Right lung (tissue), 10 donors: ENCODE data around the gene PCDHA4. TPM values are rescaled to one million over a fixed set of nuclear protein-coding genes. Genes with fewer than 3 reads are reported as not detected.
A peak's percentile ranks its signal among the peaks of the same experiment; 100 is the strongest.
"Not testable (repeated sequence)": the region's sequence is repeated elsewhere in the genome, so short reads cannot be mapped to it uniquely, and the experiment has no call there.

ENCODE experiments used
- DNase-seq, 2 donors: peaks; one replicate each; pipeline ENCODE4 v3.0.0-alpha.2; 2013
- long read RNA-seq, 8 donors: transcript quantifications; one replicate each; lab custom pipeline, GENCODE V29; 2026
- polyA plus RNA-seq, 5 donors: library from polyadenylated mRNA; unstranded; fragments of 120-200 nt; gene quantifications; one replicate each; pipeline versions ENCODE4 v1.2.1 to v1.2.3, GENCODE V29; 2013; ENCODE audit warnings: inconsistent platforms in 1 of 5, low replicate concordance in 1 of 5; ENCODE audit not compliant: insufficient read length in 5 of 5, insufficient read depth in 1 of 5

The PCDHA4 gene
- under 1 TPM; 0.27 to 0.50 (median 0.44) TPM for polyA plus RNA-seq
- long read RNA-seq, donor 1, full-length matches to known transcripts: 1 of 1 reads
- long read RNA-seq, donor 1, partial matches to known transcripts: 0 of 1 reads
- long read RNA-seq, donor 1, other reads (novel, unspliced or antisense): 0 of 1 reads
- long read RNA-seq, donor 2: 0 reads
- long read RNA-seq, donor 3: 0 reads
- long read RNA-seq, donor 4, full-length matches to known transcripts: 2 of 2 reads
- long read RNA-seq, donor 4, partial matches to known transcripts: 0 of 2 reads
- long read RNA-seq, donor 4, other reads (novel, unspliced or antisense): 0 of 2 reads
- long read RNA-seq, donor 5: 0 reads
- long read RNA-seq, donor 6, full-length matches to known transcripts: 1 of 1 reads
- long read RNA-seq, donor 6, partial matches to known transcripts: 0 of 1 reads
- long read RNA-seq, donor 6, other reads (novel, unspliced or antisense): 0 of 1 reads
- long read RNA-seq, donor 7, full-length matches to known transcripts: 3 of 3 reads
- long read RNA-seq, donor 7, partial matches to known transcripts: 0 of 3 reads
- long read RNA-seq, donor 7, other reads (novel, unspliced or antisense): 0 of 3 reads
- long read RNA-seq, donor 8, full-length matches to known transcripts: 1 of 1 reads
- long read RNA-seq, donor 8, partial matches to known transcripts: 0 of 1 reads
- long read RNA-seq, donor 8, other reads (novel, unspliced or antisense): 0 of 1 reads

DNA sequence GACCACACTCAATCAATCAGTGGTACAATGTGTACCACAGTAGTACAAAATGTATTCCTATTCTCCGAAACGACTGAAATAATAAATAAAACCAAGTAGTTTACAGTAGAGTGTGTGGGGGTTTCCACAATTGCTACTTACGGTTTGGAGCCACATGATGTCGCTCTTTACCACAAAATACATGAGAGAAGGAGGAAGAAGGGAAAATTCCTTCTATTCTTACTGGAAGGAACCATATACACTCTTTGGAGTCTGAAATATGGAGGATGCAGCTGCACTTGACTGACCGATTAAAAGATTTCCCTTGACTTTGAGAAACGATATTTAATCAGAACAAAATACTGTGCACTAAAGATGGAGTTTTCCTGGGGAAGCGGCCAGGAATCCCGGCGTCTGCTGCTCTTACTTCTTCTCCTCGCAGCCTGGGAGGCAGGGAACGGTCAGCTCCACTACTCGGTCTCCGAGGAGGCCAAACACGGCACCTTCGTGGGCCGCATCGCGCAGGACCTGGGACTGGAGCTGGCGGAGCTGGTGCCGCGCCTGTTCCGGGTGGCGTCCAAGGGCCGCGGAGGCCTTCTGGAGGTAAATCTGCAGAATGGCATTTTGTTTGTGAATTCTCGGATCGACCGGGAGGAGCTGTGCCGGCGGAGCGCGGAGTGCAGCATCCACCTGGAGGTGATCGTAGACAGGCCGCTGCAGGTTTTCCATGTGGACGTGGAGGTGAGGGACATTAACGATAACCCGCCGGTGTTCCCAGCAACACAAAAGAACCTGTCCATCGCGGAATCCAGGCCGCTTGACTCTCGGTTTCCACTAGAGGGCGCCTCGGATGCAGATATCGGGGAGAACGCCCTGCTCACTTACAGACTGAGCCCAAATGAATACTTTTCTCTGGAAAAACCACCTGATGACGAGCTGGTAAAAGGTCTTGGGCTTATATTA is at the start of gene PCDHA4:
TSS of gene PCDHA4 (plus strand) at position 235 of the 942 bp plus-strand sequence.
- no peak for DNase-seq

DNA sequence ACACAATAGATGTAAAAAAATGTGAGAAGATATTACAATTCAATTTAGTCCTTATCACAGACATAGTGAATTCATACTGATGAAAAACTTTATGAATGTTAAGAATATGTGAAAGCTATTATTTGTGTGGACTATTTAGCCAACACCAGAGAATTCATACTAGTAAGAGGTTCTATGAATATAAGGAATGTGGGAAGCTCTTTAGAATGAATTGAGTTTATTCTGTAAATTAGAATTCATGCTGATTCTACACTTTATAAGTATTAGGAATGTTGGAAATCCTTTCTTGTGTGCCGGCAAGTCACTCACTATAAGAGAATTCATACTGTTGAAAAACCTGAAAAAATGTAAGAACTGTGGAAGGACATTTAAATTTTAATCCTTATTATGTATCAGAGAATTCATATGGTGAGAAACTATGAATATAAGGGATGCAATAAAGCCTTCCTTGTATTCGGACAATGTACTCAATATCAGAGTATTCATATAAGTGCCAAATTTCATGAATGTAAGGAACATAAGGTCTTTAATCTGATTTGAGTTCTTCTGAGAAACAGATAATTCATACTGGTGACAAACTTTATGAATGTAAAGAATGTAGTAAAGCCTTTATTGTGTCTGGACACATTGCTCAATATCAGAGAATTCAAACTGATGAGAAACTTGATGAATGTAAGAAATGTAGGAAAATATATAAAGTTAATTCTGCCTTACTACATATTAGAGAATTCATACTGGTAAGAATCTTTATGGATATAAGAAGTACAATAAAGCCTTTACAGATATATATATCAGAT is 42.5 kb upstream of the PCDHA4 start:
- no peak for DNase-seq

DNA sequence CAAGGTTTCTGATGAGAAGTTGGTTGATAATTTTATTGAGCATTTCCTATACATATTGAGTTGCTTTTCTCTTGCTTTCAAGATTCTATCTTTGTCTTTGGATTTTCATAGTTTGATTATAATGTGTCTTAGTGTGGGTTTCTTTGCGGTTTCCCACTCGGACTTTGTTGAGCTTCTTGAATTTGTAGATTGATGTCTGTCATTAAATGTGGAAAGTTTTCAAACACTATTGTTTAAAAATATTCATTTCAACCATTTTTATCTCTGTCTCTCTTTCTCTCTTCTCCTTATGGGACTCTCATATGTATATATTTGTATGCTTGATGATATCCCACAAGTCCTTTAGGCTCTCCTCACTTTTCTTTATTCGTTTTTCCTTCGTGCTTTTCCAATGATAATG is 39.4 kb upstream of the PCDHA4 start:
- no peak for DNase-seq

DNA sequence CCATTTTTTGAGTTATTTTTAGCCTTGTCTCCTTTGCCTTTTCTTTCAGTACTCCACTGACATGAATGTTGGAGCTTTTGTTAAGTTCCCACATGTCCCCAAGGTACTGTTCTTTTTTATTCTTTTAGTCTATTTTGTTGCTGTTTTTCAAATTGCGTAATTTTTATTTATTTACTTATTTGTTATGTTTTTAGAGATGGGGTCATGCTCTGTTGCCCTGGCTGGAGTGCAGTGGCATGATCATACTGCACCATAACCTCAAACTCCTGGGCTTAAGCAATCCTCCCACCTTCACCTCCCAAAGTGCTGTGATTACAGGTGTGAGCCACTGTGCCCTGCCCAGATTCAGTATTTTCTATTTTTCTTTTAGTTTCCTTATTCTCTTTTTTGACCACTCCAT is 26.4 kb upstream of the PCDHA4 start:
- no peak for DNase-seq

DNA sequence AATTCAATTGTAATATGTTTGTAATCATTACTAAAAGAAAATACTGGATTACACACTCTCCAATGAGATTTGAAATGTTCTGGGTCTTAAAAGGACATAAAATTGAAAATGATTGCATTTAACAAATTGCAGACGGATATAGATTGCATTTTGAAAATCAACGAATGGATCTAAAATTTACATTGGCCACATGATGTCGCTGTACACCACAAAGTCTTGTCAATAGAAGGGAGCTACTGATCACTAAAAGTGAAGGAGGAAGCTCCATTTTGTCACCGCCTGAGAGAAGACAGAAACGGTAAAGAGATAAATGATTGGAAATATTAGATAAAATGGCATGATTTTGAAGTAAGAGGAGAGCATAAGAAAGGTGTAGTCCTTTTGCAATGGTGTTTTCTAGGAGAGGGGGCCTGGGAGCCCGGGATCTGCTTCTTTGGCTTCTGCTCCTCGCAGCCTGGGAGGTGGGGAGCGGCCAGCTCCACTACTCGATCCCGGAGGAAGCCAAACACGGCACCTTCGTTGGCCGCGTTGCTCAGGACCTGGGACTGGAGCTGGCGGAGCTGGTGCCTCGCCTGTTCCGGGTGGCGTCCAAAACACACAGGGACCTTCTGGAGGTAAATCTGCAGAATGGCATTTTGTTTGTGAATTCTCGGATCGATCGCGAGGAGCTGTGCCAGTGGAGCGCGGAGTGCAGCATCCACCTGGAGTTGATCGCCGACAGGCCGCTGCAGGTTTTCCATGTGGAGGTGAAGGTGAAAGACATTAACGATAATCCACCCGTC is 20.8 kb upstream of the PCDHA4 start, which contains the start of gene PCDHA1:
TSS of gene PCDHA1 (plus strand) at position 236 of the 782 bp plus-strand sequence.
- no peak for DNase-seq

DNA sequence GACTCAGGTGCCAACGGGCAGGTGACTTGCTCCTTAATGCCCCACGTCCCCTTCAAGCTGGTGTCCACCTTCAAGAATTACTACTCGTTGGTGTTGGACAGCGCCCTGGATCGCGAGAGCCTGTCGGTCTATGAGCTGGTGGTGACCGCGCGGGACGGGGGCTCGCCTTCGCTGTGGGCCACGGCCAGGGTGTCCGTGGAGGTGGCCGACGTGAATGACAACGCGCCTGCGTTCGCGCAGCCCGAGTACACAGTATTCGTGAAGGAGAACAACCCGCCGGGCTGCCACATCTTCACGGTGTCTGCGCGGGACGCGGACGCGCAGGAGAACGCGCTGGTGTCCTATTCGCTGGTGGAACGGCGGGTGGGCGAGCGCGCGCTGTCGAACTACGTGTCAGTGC is 19.4 kb upstream of the PCDHA4 start:
- not testable (repeated sequence) for DNase-seq

DNA sequence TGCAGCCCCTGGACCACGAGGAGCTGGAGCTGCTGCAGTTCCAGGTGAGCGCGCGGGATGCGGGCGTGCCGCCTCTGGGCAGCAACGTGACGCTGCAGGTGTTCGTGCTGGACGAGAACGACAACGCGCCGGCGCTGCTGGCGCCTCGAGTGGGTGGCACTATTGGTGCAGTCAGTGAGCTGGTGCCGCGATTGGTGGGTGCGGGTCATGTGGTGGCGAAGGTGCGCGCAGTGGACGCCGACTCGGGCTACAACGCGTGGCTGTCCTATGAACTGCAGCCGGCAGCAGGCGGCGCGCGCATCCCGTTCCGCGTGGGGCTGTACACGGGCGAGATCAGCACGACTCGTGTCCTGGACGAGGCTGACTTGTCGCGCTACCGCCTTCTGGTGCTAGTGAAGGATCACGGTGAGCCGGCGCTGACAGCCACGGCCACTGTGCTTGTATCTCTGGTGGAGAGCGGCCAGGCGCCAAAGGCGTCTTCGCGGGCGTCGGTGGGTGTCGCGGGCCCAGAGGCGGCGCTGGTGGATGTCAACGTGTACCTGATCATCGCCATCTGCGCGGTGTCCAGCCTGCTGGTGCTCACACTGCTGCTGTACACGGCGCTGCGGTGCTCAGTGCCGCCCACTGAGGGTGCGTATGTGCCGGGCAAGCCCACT is 18.9 kb upstream of the PCDHA4 start:
- not testable (repeated sequence) for DNase-seq

DNA sequence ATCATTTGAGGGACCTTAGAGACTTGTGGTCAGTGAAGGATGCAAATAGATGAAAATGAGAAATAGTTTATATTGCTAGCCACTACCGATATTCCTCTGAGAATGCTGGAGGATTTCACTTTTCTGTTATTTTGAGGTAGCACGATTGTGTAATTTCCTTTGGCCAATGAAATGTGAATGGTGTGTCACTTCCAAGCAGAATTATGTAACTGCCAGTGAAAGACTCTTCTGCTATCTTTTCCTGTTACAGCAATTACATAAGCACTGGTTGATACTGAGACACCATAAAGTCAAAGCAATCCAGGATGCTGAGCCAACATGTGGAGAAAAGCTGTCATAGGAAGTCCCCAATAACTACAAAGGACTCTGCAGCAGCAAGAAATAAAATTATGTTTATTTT is 15.8 kb upstream of the PCDHA4 start:
- no peak for DNase-seq

DNA sequence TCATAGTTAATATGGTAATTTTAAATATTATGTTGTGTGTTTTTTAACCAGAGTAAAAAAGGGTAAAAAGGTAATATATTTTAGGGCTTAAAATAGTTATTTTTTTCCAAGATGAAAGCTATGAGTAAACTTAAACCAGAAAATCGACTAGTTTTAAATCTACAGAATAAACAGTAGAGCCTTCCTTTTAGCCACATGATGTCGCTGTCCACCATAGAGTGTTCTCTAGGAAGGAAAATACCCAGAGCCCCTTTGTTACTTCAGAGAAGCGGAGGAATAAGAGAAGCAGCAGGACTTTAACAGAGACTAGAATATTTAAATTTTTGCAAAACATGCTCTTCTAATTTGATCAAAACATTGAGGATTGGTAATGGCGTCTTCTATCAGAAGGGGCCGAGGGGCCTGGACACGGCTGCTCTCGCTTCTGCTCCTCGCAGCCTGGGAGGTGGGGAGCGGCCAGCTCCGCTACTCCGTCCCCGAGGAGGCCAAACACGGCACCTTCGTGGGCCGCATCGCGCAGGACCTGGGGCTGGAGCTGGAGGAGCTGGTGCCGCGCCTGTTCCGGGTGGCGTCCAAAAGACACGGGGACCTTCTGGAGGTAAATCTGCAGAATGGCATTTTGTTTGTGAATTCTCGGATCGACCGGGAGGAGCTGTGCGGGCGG is 12.1 kb upstream of the PCDHA4 start, which contains the start of gene PCDHA2:
TSS of gene PCDHA2 (plus strand) at position 258 of the 664 bp plus-strand sequence.
- DNase-seq: no peak

DNA sequence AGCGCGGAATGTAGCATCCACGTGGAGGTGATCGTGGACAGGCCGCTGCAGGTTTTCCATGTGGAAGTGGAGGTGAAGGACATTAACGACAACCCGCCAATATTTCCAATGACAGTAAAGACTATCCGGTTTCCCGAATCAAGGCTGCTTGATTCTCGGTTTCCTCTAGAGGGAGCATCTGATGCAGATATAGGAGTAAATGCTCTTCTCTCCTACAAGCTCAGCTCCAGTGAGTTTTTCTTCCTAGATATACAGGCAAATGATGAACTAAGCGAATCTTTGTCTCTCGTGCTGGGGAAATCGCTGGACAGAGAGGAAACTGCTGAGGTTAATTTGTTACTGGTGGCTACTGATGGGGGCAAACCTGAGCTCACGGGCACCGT is 11.6 kb upstream of the PCDHA4 start:
- DNase-seq: no peak

DNA sequence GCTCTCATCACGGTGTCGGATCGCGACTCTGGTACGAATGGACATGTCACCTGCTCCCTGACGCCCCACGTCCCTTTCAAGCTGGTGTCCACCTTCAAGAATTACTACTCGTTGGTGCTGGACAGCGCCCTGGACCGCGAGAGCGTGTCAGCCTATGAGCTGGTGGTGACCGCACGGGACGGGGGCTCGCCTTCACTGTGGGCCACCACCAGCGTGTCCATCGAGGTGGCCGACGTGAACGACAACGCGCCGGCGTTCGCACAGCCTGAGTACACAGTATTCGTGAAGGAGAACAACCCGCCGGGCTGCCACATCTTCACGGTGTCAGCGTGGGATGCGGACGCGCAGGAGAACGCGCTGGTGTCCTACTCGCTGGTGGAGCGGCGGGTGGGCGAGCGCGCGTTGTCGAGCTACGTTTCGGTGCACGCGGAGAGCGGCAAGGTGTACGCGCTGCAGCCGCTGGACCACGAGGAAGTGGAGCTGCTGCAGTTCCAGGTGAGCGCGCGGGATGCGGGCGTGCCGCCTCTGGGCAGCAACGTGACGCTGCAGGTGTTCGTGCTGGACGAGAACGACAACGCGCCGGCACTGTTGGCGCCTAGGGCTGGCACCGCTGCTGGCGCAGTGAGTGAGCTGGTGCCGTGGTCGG is 10.7 kb upstream of the PCDHA4 start:
- DNase-seq: not testable (repeated sequence)

DNA sequence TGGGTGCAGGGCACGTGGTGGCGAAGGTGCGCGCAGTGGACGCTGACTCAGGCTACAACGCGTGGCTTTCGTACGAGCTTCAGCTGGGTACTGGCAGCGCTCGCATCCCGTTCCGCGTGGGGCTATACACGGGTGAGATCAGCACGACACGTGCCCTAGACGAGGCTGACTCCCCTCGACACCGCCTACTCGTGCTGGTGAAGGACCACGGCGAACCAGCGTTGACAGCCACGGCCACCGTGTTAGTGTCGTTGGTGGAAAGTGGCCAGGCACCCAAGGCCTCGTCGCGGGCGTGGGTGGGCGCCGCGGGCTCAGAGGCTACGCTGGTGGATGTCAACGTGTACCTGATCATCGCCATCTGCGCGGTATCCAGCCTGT is 10.2 kb upstream of the PCDHA4 start:
- DNase-seq: no peak

DNA sequence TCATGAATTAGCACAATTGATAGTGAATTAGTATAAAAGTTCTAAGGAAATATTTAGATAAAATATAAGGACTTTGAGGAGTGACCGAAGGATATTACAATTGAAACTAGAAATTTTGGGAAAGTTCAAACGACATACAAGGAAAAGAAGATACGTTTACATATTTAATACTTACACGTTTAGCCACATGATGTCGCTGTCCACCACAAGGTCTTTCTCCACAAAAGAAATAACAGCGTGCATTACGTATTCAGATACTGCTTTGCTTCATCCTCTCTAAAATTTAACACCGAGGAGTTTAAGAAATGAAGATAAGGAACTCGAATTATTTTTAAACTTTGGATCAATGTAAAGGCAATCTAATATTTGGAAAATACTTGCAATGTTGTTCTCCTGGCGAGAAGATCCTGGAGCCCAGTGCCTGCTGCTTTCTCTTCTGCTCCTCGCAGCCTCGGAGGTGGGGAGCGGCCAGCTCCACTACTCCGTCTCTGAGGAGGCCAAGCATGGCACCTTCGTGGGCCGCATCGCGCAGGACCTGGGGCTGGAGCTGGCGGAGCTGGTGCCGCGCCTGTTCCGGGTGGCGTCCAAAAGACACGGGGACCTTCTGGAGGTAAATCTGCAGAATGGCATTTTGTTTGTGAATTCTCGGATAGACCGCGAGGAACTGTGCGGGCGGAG is 5.9 kb upstream of the PCDHA4 start, which contains the start of gene PCDHA3:
TSS of gene PCDHA3 (plus strand) at position 242 of the 678 bp plus-strand sequence.
- DNase-seq: peak in 1 of 2 donors; percentile 2

DNA sequence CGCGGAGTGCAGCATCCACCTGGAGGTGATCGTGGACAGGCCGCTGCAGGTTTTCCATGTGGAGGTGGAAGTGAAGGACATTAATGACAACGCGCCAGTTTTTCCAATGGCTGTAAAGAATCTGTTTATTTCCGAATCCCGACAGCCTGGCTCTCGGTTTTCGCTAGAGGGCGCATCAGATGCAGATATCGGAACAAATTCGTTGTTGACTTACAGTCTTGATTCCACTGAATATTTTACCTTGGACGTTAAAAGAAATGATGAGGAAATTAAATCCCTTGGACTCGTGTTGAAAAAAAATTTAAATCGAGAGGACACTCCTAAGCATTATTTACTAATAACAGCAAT is 5.4 kb upstream of the PCDHA4 start:
- no peak for DNase-seq

DNA sequence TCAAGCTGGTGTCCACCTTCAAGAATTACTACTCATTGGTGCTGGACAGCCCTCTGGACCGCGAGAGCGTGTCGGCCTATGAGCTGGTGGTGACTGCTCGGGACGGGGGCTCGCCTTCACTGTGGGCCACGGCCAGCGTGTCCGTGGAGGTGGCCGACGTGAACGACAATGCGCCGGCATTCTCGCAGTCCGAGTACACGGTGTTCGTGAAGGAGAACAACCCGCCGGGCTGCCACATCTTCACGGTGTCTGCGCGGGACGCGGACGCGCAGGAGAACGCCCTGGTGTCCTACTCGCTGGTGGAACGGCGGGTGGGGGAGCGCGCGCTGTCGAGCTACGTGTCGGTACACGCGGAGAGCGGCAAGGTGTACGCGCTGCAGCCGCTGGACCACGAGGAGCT is 4.5 kb upstream of the PCDHA4 start:
- not testable (repeated sequence) for DNase-seq

DNA sequence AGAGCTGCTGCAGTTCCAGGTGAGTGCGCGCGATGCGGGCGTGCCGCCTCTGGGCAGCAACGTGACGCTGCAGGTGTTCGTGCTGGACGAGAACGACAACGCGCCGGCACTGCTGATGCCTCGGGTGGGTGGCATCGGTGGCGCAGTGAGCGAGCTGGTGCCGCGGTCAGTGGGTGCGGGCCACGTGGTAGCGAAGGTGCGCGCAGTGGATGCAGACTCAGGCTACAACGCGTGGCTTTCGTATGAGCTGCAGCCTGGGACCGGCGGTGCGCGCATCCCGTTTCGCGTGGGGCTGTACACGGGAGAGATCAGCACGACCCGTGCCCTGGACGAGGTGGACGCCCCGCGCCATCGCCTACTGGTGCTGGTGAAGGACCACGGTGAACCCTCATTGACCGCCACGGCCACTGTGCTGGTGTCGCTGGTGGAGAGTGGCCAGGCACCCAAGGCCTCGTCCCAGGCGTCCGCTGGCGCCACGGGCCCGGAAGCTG is 4.0 kb upstream of the PCDHA4 start:
- DNase-seq: no peak

DNA sequence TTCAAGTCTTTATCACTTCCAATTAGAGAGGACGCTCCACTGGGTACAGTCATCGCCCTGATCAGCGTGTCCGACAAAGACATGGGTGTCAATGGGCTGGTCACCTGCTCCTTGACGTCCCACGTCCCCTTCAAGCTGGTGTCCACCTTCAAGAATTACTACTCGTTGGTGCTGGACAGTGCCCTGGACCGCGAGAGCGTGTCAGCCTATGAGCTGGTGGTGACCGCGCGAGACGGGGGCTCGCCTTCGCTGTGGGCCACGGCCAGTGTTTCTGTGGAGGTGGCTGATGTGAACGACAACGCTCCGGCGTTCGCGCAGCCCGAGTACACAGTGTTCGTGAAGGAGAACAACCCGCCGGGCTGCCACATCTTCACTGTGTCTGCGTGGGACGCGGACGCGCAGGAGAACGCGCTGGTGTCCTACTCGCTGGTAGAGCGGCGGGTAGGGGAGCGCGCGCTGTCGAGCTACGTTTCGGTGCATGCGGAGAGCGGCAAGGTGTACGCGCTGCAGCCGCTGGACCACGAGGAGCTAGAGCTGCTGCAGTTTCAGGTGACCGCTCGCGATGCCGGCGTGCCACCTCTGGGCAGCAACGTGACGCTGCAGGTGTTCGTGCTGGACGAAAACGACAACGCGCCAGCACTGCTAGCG is 1.5 kb downstream of the PCDHA4 start:
- not testable (repeated sequence) for DNase-seq
